ENCODE data around the gene GCC2.
"Not testable (repeated sequence)": the region's sequence is repeated elsewhere in the genome, so short reads cannot be mapped to it uniquely, and the experiment has no call there.

The GCC2 gene

GRCh38 chr2:108414945-108415344, 34.1 kb upstream of the GCC2 start:
- H3K36me3 ChIP-seq, result no peaks in the 10 kb centered on the region
- H3K4me1 ChIP-seq, result no peaks in the 10 kb centered on the region
- H3K9me3 ChIP-seq, result no peaks in the 10 kb centered on the region
- no peak overlapping the region for H3K4me3 ChIP-seq (ENCODE audit: low read depth, low read length)
- no peak for TF ChIP-seq CTCF (IDR thresholded peaks at IDR 0.05; ENCODE audit: low read depth, low read length)
- no peak for DNase-seq
- H3K27me3 ChIP-seq, result no peaks in the 10 kb centered on the region

GRCh38 chr2:108417254-108417653, 31.8 kb upstream of the GCC2 start:
- DNase-seq, result peak; percentile 10
- Histone ChIP-seq H3K27me3 (no peaks in the 10 kb centered on the region), H3K4me3 (ENCODE audit: low read depth, low read length) (no peak overlapping the region), H3K9me3 (no peaks in the 10 kb centered on the region), H3K4me1 (no peaks in the 10 kb centered on the region), H3K36me3 (no peaks in the 10 kb centered on the region)
- TF ChIP-seq CTCF (IDR thresholded peaks at IDR 0.05; ENCODE audit: low read depth, low read length), result peak; percentile 37

GRCh38 chr2:108418416-108418815, 30.6 kb upstream of the GCC2 start:
- no peaks in the 10 kb centered on the region for H3K9me3 ChIP-seq
- no peak for TF ChIP-seq CTCF (IDR thresholded peaks at IDR 0.05; ENCODE audit: low read depth, low read length)
- no peak for DNase-seq
- H3K36me3 ChIP-seq, result no peaks in the 10 kb centered on the region
- H3K4me1 ChIP-seq, result no peaks in the 10 kb centered on the region
- no peak overlapping the region for H3K4me3 ChIP-seq (ENCODE audit: low read depth, low read length)
- H3K27me3 ChIP-seq, result no peaks in the 10 kb centered on the region

GRCh38 chr2:108423067-108423466, 25.9 kb upstream of the GCC2 start:
- H3K9me3 ChIP-seq, result no peaks in the 10 kb centered on the region
- TF ChIP-seq CTCF (IDR thresholded peaks at IDR 0.05; ENCODE audit: low read depth, low read length), result no peak
- H3K36me3 ChIP-seq, result no peaks in the 10 kb centered on the region
- H3K4me1 ChIP-seq, result no peaks in the 10 kb centered on the region
- no peak overlapping the region for H3K4me3 ChIP-seq (ENCODE audit: low read depth, low read length)
- H3K27me3 ChIP-seq, result no peaks in the 10 kb centered on the region
- DNase-seq, result no peak

GRCh38 chr2:108423502-108424251, 25.3 kb upstream of the GCC2 start:
- DNase-seq, result no peak
- TF ChIP-seq CTCF (IDR thresholded peaks at IDR 0.05; ENCODE audit: low read depth, low read length), result no peak
- Histone ChIP-seq H3K4me1 (no peaks in the 10 kb centered on the region), H3K36me3 (no peaks in the 10 kb centered on the region), H3K27me3 (no peaks in the 10 kb centered on the region), H3K9me3 (no peaks in the 10 kb centered on the region), H3K4me3 (ENCODE audit: low read depth, low read length) (no peak overlapping the region)

GRCh38 chr2:108428286-108429009, 20.6 kb upstream of the GCC2 start:
- Histone ChIP-seq H3K4me3 (ENCODE audit: low read depth, low read length) (no peak overlapping the region), H3K27me3 (no peaks in the 10 kb centered on the region), H3K9me3 (no peaks in the 10 kb centered on the region), H3K4me1 (no peaks in the 10 kb centered on the region), H3K36me3 (no peaks in the 10 kb centered on the region)
- no peak for TF ChIP-seq CTCF (IDR thresholded peaks at IDR 0.05; ENCODE audit: low read depth, low read length)
- no peak for DNase-seq

- not testable (repeated sequence) for DNase-seq
These were observed 13.4 kb upstream of the GCC2 start for GRCh38 chr2:108435578-108435977.

More at GRCh38 chr2:108435578-108435977, 13.4 kb upstream of the GCC2 start:
- H3K36me3 ChIP-seq; H3K9me3 ChIP-seq; H3K27me3 ChIP-seq; H3K4me1 ChIP-seq; H3K4me3 ChIP-seq (ENCODE audit: low read depth, low read length): not testable (repeated sequence)

Data from BE2C (cell line).